LNCAP (cell line): ENCODE data around the gene IFT81.

ENCODE experiments used
- TF ChIP-seq, protein P1 (sequence below): fragments of 450-650 bp; IDR thresholded peaks from 2 replicates; pipeline ENCODE4 v1.5.1; 2017; ENCODE audit warnings: mild to moderate bottlenecking

Gene IFT81, protein sequence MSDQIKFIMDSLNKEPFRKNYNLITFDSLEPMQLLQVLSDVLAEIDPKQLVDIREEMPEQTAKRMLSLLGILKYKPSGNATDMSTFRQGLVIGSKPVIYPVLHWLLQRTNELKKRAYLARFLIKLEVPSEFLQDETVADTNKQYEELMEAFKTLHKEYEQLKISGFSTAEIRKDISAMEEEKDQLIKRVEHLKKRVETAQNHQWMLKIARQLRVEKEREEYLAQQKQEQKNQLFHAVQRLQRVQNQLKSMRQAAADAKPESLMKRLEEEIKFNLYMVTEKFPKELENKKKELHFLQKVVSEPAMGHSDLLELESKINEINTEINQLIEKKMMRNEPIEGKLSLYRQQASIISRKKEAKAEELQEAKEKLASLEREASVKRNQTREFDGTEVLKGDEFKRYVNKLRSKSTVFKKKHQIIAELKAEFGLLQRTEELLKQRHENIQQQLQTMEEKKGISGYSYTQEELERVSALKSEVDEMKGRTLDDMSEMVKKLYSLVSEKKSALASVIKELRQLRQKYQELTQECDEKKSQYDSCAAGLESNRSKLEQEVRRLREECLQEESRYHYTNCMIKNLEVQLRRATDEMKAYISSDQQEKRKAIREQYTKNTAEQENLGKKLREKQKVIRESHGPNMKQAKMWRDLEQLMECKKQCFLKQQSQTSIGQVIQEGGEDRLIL

DNA sequence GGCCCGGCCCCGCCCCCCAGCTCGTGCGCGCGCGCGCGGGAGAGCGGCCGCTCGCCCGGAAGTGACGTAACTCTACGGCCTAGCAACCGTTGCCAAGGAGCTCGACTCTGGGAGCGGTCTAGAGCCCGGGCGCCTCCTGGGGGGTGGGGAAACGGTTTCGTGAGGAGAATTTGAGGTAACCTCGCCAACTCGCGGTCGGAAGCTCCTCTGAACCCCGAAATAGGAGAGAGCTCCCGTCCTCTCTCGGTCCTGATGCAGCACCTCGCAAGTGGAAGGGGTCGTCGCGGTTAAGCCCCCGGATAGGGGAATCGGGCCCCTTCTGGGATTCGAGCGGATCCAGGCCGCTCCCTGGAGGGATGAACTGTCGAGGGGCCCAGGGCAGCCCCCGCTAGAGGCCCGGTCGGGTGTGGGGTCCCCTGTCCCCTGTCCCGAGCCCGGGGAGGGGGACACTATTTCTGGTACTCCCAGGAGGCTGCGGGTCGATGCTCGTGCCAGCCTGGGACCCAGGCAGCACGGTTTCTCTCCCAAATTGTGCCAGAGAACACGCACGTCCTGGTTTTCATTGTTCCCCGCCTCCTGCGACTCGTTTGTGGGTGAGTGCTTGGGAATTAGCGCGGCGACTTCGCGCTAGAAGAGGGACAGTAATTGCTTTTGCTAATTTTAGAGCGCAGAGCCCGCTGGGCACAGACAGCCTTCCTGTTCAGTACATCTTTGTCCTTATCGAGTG lies at the start of gene IFT81:
TSS of gene IFT81 (plus strand) at position 89 of the 727 bp plus-strand sequence. CDS start 3,024 bp downstream, outside the sequence.
- TF ChIP-seq, protein P1, sequence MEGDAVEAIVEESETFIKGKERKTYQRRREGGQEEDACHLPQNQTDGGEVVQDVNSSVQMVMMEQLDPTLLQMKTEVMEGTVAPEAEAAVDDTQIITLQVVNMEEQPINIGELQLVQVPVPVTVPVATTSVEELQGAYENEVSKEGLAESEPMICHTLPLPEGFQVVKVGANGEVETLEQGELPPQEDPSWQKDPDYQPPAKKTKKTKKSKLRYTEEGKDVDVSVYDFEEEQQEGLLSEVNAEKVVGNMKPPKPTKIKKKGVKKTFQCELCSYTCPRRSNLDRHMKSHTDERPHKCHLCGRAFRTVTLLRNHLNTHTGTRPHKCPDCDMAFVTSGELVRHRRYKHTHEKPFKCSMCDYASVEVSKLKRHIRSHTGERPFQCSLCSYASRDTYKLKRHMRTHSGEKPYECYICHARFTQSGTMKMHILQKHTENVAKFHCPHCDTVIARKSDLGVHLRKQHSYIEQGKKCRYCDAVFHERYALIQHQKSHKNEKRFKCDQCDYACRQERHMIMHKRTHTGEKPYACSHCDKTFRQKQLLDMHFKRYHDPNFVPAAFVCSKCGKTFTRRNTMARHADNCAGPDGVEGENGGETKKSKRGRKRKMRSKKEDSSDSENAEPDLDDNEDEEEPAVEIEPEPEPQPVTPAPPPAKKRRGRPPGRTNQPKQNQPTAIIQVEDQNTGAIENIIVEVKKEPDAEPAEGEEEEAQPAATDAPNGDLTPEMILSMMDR = no peak

DNA sequence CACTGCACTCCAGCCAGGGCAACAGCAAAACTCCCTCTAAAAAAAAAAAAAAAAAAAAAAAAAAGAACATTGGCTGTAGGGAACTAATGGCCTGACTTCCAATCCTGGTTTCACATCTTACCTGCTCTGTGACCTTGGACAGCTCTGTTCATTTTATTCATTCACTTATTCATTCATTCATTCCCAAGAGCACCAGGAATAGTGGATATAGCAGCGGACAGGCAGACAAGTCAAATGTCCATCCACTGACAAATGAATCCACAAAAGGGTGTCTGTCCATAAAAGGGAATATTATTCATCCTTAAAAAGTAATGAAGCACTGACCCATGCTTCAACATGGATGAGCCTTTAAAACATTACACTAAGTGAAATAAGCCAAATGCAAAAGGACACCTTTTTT lies 48.3 kb upstream of the IFT81 start:
- TF ChIP-seq, protein P1 = no peak

DNA sequence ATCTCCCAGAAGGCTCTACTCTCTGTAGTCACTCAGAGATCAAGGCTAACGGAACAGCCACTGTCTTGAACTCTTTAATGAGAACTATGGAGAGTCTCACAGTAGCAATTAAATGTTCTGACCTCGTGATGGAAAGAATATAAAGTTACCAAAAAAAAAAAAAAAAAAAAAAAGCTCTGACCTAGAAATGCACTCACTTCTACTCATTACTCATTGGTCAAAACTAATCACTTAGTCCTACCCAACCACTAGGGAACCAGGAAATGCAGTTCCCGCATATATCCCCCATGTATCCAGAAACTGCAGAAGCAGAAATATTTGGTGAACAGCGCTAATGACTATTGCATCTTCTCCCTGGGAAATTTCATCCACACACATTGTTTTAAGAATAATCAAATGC lies 46.4 kb upstream of the IFT81 start:
- TF ChIP-seq, protein P1 = no peak

DNA sequence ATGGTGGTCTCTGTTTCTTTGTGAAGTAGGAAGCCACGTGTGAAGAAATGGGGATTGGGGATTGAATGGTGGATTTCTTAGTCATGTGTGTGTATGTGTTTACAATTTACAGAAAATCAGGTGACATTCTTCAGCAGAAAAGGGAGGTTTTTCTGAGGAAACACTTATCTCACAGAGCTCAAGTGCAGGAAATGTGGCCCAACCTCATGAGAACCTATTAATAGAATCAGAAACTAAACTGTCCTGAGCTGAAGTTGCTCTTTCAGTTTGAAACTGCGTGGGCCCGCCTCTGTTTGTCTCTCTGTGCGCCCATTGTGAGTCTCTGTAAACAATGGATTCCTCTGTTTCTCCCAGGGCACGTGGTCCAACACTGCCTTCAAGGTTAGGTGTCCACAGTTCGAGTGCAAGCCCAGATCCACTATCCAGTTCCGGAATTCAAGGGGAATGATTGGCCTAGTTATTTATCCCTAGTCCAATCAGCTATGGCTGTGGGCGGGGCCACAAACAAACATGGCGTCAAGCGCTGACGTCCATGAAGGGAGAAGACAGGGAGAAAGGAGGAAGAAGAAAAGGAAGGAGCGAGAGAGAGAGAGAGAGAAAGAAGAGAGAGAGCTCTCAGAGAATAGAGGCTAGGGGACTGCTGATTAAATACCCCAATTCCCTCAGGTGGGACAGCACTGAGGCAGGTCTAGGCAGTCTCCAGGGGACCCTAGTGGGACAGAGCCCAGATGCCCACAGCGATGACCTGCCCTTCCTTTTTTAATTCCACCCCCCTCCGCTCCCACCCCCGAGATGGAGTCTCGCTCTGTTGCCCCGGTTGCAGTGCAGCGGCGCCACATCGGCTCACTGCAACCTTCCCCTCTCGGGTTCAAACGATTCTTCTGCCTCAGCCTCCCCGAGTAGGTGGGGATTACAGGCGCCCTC lies 44.4 kb upstream of the IFT81 start:
- TF ChIP-seq, protein P1 = no peak

DNA sequence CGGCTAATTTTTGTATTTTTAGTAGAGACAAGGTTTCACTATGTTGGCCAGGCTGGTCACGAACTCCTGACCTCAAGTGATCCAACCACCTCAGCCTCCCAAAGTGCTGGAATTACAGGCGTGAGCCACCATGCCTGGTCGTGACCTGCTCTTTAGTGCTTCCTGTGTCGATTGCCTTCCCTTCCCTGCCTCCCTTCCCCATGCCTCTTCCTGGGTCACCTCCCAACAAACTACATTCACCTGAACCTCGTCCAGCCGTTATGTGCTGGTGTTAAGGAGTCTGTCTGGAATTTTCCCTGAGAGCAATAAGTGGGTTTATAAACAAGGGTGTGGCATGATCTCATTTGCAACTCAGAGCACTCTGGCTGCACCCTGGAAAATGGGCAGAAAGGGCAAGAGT lies 43.7 kb upstream of the IFT81 start:
- TF ChIP-seq, protein P1 = no peak

DNA sequence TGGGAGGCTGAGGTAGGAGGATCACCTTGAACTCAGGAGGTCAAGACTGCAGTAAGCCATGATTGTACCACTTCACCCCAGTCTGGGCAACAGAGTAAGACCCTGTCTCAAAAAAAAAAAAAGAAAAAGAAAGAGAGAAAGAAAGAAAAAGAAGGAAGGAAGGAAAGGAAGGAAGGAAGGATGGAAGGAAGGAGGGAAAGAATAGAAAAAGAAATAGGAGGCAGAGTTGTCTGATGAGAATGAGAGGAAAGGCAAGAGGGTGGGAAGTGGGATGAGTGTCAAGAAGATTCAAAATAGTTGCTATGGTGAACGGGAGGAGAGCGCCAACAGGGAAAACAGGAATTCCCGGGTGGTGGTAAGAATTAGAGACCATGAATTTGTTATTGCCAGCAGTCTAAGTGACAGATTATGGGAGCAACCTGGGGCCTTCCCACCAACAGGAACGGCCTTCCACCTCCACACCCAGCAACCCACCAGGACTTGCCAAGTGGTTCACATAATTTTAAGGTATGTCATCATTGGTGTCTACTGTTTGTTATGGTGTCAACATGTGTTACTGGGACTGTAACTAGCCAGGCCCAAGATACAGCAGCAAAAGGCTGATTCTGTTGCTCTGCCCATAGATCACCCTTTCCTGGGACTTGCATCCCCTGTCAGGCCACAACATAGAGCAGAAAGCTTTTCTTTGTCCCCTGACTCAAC lies 39.7 kb upstream of the IFT81 start:
- TF ChIP-seq, protein P1 = no peak
